Endothelial cell of umbilical vein (primary cell): Measurements from ENCODE around the gene FREM1. TPM values are rescaled to one million over a fixed set of nuclear protein-coding genes. Genes with fewer than 3 reads are reported as not detected.

ENCODE experiments used
- BruUV-seq: library from RNA; stranded (reverse); fragments of 400-500 nt; replicated peaks from 2 replicates; lab custom pipeline; 2021; lab: Mats Ljungman, UMichigan
- CTCF ChIA-PET: fragments of 300-600, 350-600 bp; sonication (Branson Sonifier 250); formaldehyde crosslinking; loops from one replicate; lab custom pipeline; 2021; ENCODE audit warnings: antibody characterized with exemption, inconsistent platforms; lab: Charles Lee
- POLR2A ChIA-PET: fragments of 300-600, 350-600 bp; sonication (Branson Sonifier 250); formaldehyde crosslinking; loops from one replicate; lab custom pipeline; 2021; ENCODE audit warnings: antibody characterized with exemption, inconsistent platforms; lab: Charles Lee
- DNase-seq: peaks from one replicate; pipeline ENCODE4 v3.0.0-alpha.2; 2011; ENCODE audit warnings: low read depth, low spot score
- FAIRE-seq: peaks from 2 replicates; lab custom pipeline; 2011; peaks lifted over from hg19 to GRCh38; lab: Jason Lieb, UNC
- H2AFZ ChIP-seq: 2 replicates; pipeline ENCODE4 v1.6.0; 2012; ENCODE audit warnings: low read depth, low read length, control low read depth, inconsistent platforms
- H3K27ac ChIP-seq: 2 replicates; pipeline ENCODE4 v1.5.1; 2011; ENCODE audit warnings: low read depth, mild to moderate bottlenecking, control low read depth, low read length, moderate library complexity; ENCODE audit not compliant: insufficient read depth
- H3K27me3 ChIP-seq, 2 experiments: 2 replicates each; pipeline versions ENCODE4 v1.6.0 to v1.6.1; 2011; ENCODE audit warnings: low read length in 2 of 2, mixed read lengths in 1 of 2; ENCODE audit not compliant: control insufficient read depth in 2 of 2, insufficient read depth in 2 of 2
- H3K36me3 ChIP-seq, 2 experiments: 2 replicates in 1 of 2; 3 replicates in 1 of 2; pipeline ENCODE4 v1.5.1; 2011; ENCODE audit warnings: low read length in 2 of 2, mild to moderate bottlenecking in 1 of 2, moderate library complexity in 1 of 2; ENCODE audit not compliant: control insufficient read depth in 2 of 2, insufficient read depth in 2 of 2; ENCODE audit errors: extremely low read depth in 1 of 2
- H3K4me1 ChIP-seq: 3 replicates; pipeline ENCODE4 v1.5.1; 2011; ENCODE audit warnings: mild to moderate bottlenecking, low read length; ENCODE audit not compliant: control insufficient read depth, insufficient read depth; ENCODE audit errors: extremely low read depth
- H3K4me2 ChIP-seq: 2 replicates; pipeline ENCODE4 v1.6.1; 2011; ENCODE audit warnings: low read length, control low read depth, mixed read lengths; ENCODE audit not compliant: insufficient read depth
- H3K4me3 ChIP-seq, 3 experiments: fragments of 200-600 bp in 1 of 3; sonication (generic), shearing (Covaris generic) in 1 of 3; replicated peaks in 1 of 3; 2 replicates each; pipeline ENCODE4 v1.5.1; 2011 to 2016; ENCODE audit warnings: control low read depth in 3 of 3, low read length in 3 of 3, mild to moderate bottlenecking in 2 of 3, inconsistent platforms in 1 of 3, low read depth in 1 of 3, moderate library complexity in 1 of 3; ENCODE audit not compliant: insufficient read depth in 1 of 3
- H3K79me2 ChIP-seq: 2 replicates; pipeline ENCODE4 v1.6.0; 2012; ENCODE audit warnings: low read length, inconsistent platforms; ENCODE audit not compliant: control insufficient read depth, insufficient read depth
- H3K9ac ChIP-seq: replicated peaks from 2 replicates; pipeline ENCODE3; 2011; ENCODE audit warnings: low read length, control low read depth; ENCODE audit not compliant: insufficient read depth; ENCODE audit errors: extremely low read depth
- H3K9me1 ChIP-seq: replicated peaks from 3 replicates; pipeline ENCODE4 v1.6.0; 2011; ENCODE audit warnings: mild to moderate bottlenecking, low read length; ENCODE audit not compliant: control insufficient read depth, insufficient read depth; ENCODE audit errors: extremely low read depth
- H3K9me3 ChIP-seq: replicated peaks from 2 replicates; pipeline ENCODE4 v1.5.1; 2012; ENCODE audit warnings: low read length, inconsistent platforms; ENCODE audit not compliant: control insufficient read depth, insufficient read depth
- H4K20me1 ChIP-seq: replicated peaks from 2 replicates; pipeline ENCODE3; 2011; ENCODE audit warnings: mild to moderate bottlenecking, low read length; ENCODE audit not compliant: control insufficient read depth, insufficient read depth; ENCODE audit errors: extremely low read depth
- CTCF ChIP-seq, 2 donors: IDR thresholded peaks; 1 replicate in 1 of 2; 2 replicates in 1 of 2; pipeline ENCODE4 v1.5.1; 2011; ENCODE audit warnings: low read length in 2 of 2, mild to moderate bottlenecking in 2 of 2, moderate library complexity in 2 of 2, control low read depth in 1 of 2, inconsistent platforms in 1 of 2, low read depth in 1 of 2; ENCODE audit not compliant: insufficient read depth in 1 of 2; ENCODE audit errors: extremely low read depth in 1 of 2
- EZH2 ChIP-seq: IDR thresholded peaks from 2 replicates; pipeline ENCODE4 v1.6.1; 2012; ENCODE audit warnings: borderline replicate concordance, low read depth, mild to moderate bottlenecking, moderate library complexity, low read length, inconsistent platforms; ENCODE audit not compliant: severe bottlenecking
- FOS ChIP-seq: IDR thresholded peaks from 2 replicates; pipeline ENCODE4 v1.6.1; 2011; ENCODE audit warnings: mild to moderate bottlenecking, low read length, moderate library complexity, borderline replicate concordance; ENCODE audit not compliant: insufficient read depth
- GATA2 ChIP-seq: IDR thresholded peaks from 2 replicates; pipeline ENCODE4 v1.7.0; 2011; ENCODE audit warnings: low read depth, mild to moderate bottlenecking, moderate library complexity, mixed read lengths, low read length; ENCODE audit not compliant: insufficient read length, insufficient read depth
- JUN ChIP-seq: IDR thresholded peaks from 2 replicates; pipeline ENCODE4 v1.6.1; 2011; ENCODE audit warnings: borderline replicate concordance, low read depth; ENCODE audit not compliant: insufficient read length, insufficient read depth
- MAX ChIP-seq: IDR thresholded peaks from 2 replicates; pipeline ENCODE4 v1.6.1; 2011; ENCODE audit not compliant: insufficient read depth, insufficient read length
- MYC ChIP-seq: IDR thresholded peaks from one replicate; pipeline ENCODE4 v1.6.1; 2011; ENCODE audit warnings: mild to moderate bottlenecking, low read depth, low read length
- POLR2A ChIP-seq: IDR thresholded peaks from 2 replicates; pipeline ENCODE4 v1.6.1; 2012; ENCODE audit warnings: low read depth, mild to moderate bottlenecking, control low read depth, low read length
- POLR2AphosphoS5 ChIP-seq: IDR thresholded peaks from 2 replicates; pipeline ENCODE4 v1.6.1; 2012; ENCODE audit warnings: low read depth, mild to moderate bottlenecking, control low read depth, low read length, moderate library complexity; ENCODE audit not compliant: insufficient read depth
- dilution Hi-C: fragments of 300-500 bp; cut with MboI; formaldehyde crosslinking; loops from one replicate; pipeline ENCODE4 v1.15.0; 2019; ENCODE audit warnings: low sequenced_read_pairs; ENCODE audit not compliant: extremely low pct_ligation_motif_present
- intact Hi-C: fragments of 100-400 bp; cut with micrococcal nuclease; formaldehyde crosslinking; loops from one replicate; pipeline ENCODE4 v1.10.0; 2022
- polyA plus RNA-seq, 4 experiments: library from polyadenylated mRNA; depleted of rRNA in 3 of 4; stranded (reverse) in 3 of 4; unstranded in 1 of 4; fragments of >200 nt; gene quantifications; 2 replicates each; pipeline versions ENCODE4 v1.2.1 to v1.2.3, GENCODE V29; 2011 to 2012; ENCODE audit warnings: missing spikeins in 1 of 4
- total RNA-seq: library from RNA; stranded (reverse); gene quantifications from 2 replicates; pipeline ENCODE4 v1.2.3, GENCODE V29; 2021

Gene FREM1
- total and polyA plus RNA-seq, 2 donors (not counting 3 experiments of a cell fraction or from before 2014, with no cell fraction given) = 0.10 to 0.29 TPM

- Histone ChIP-seq H3K9me1 (no peaks in the 10 kb centered on the region), H3K4me1 (no peaks in the 10 kb centered on the region), H3K36me3 (no peaks in the 10 kb centered on the region), H3K27ac (no peak overlapping the region), H4K20me1 (no peaks in the 10 kb centered on the region), H3K9me3 (no peaks in the 10 kb centered on the region), H3K4me2 (no peak overlapping the region), H3K4me3 (no peak overlapping the region), H2AFZ (no peak overlapping the region), H3K9ac (no peak overlapping the region), H3K79me2 (no peaks in the 10 kb centered on the region), H3K27me3 (peaks cover 6 to 15% of the 10 kb centered on the region in 2 experiments)
- ChIA-PET CTCF (no interaction called here), POLR2A (no interaction called here)
- dilution Hi-C loops = no loop called here
- no peak for DNase-seq
- no TSS peak for BruUV-seq
- TF ChIP-seq GATA2 = no peak
- TF ChIP-seq FOS = no peak
- no peak for TF ChIP-seq POLR2AphosphoS5
- no peak for TF ChIP-seq JUN
- TF ChIP-seq POLR2A = no peak
- no peak for TF ChIP-seq EZH2
- TF ChIP-seq MYC = no peak
- no peak for TF ChIP-seq CTCF (IDR thresholded peaks at IDR 0.05; ENCODE audit: extremely low read depth in 1 of 2, insufficient read depth in 1 of 2, low read depth in 1 of 2, low read length in 2 of 2)
- no peak for TF ChIP-seq MAX
- intact Hi-C loops = loop anchor here (5.0 kb wide), 1 partner anchor 233 kb away; no protein-coding TSS in a partner anchor
- no peak for FAIRE-seq
Measured at GRCh38 chr9:14849851-14850250, 60.4 kb downstream of the FREM1 start.
